K562 (cell line): ENCODE measurements around the gene ITPK1. TPM values are rescaled to one million over a fixed set of nuclear protein-coding genes. Genes with fewer than 3 reads are reported as not detected.

Source experiments
- ATAC-seq: fragments of 200-7000 bp; cut with Tn5 transposase; 3 replicates; pipeline ENCODE4 v1.9.1; 2020; ENCODE audit warnings: moderate library complexity
- BruUV-seq: library from RNA; stranded (reverse); fragments of 400-500 nt; replicated peaks from 2 replicates; lab custom pipeline; 2021; lab: Mats Ljungman, UMichigan
- CTCF ChIA-PET: fragments of 300-600 bp; formaldehyde crosslinking; extraction: SDS; loops from one replicate; lab custom pipeline; 2021; ENCODE audit warnings: low intra/inter-chr PET ratio; lab: Yijun Ruan, JAX
- POLR2A ChIA-PET: fragments of 300-600, 350-650 bp; sonication (Branson Sonifier 250); formaldehyde crosslinking; extraction: SDS; loops from one replicate; lab custom pipeline; 2021; ENCODE audit warnings: antibody characterized with exemption, inconsistent platforms; lab: Yijun Ruan, JAX
- DNase-seq, 4 experiments: peaks; one replicate each; pipeline versions ENCODE4 v3.0.0 to v3.0.0-alpha.2; 2011 to 2018; ENCODE audit warnings: low spot score in 3 of 4, mixed read lengths in 3 of 4; ENCODE audit errors: extremely low read depth in 1 of 4
- FAIRE-seq: peaks from 2 replicates; lab custom pipeline; 2011; peaks lifted over from hg19 to GRCh38; lab: Jason Lieb, UNC
- H2AFZ ChIP-seq: 2 replicates; pipeline ENCODE4 v1.6.0; 2011; ENCODE audit warnings: low read depth, low read length, control low read depth, inconsistent platforms
- H3K27ac ChIP-seq: fragments of 200-600 bp; 3 replicates; pipeline ENCODE4 v1.8.0; 2011; ENCODE audit warnings: low read depth, mild to moderate bottlenecking, control low read depth, inconsistent platforms, low read length, moderate library complexity, mixed read lengths; ENCODE audit errors: extremely low read depth
- H3K27me3 ChIP-seq, 2 experiments: fragments of 300-600 bp in 1 of 2; 2 replicates in 1 of 2; 3 replicates in 1 of 2; pipeline versions ENCODE4 v1.6.0 to v1.8.0; 2011; ENCODE audit warnings: inconsistent platforms in 2 of 2, low read length in 2 of 2, mild to moderate bottlenecking in 1 of 2, mixed read lengths in 1 of 2, moderate library complexity in 1 of 2; ENCODE audit not compliant: control insufficient read depth in 2 of 2, insufficient read depth in 2 of 2
- H3K36me3 ChIP-seq: fragments of 300-600 bp; 3 replicates; pipeline ENCODE4 v1.8.0; 2011; ENCODE audit warnings: mild to moderate bottlenecking, low read length, inconsistent platforms; ENCODE audit not compliant: control insufficient read depth, insufficient read depth
- H3K4me1 ChIP-seq, 2 experiments: fragments of 200-600 bp in 1 of 2; replicated peaks in 1 of 2; 2 replicates in 1 of 2; 3 replicates in 1 of 2; pipeline versions ENCODE4 v1.5.1 to v1.8.0; 2011; ENCODE audit warnings: inconsistent platforms in 2 of 2, low read length in 2 of 2, mild to moderate bottlenecking in 1 of 2, mixed read lengths in 1 of 2, moderate library complexity in 1 of 2; ENCODE audit not compliant: control insufficient read depth in 2 of 2, insufficient read depth in 2 of 2
- H3K4me2 ChIP-seq: 2 replicates; pipeline ENCODE4 v1.6.1; 2011; ENCODE audit warnings: low read length, control low read depth, inconsistent platforms, mixed read lengths; ENCODE audit not compliant: insufficient read depth
- H3K4me3 ChIP-seq: fragments of 200-600 bp; sonication (generic), shearing (Covaris generic); 2 replicates; pipeline ENCODE4 v1.5.1; 2016; ENCODE audit warnings: control low read depth, inconsistent platforms
- H3K79me2 ChIP-seq: fragments of 200-600 bp; 3 replicates; pipeline ENCODE4 v1.8.0; 2011; ENCODE audit warnings: low read length, inconsistent platforms; ENCODE audit not compliant: control insufficient read depth, insufficient read depth
- H3K9ac ChIP-seq, 2 experiments: 2 replicates each; pipeline versions ENCODE4 v1.6.0 to v1.6.1; 2011; ENCODE audit warnings: low read depth in 2 of 2, low read length in 2 of 2, control low read depth in 1 of 2, inconsistent platforms in 1 of 2, mild to moderate bottlenecking in 1 of 2, mixed read lengths in 1 of 2; ENCODE audit not compliant: insufficient read depth in 1 of 2
- H3K9me1 ChIP-seq: one replicate; pipeline ENCODE4 v1.6.0; 2011; ENCODE audit warnings: inconsistent platforms, mild to moderate bottlenecking, low read length, moderate library complexity; ENCODE audit not compliant: control insufficient read depth, insufficient read depth
- H3K9me3 ChIP-seq: replicated peaks from 2 replicates; pipeline ENCODE4 v1.5.1; 2011; ENCODE audit warnings: low read depth, low read length, inconsistent platforms; ENCODE audit not compliant: control insufficient read depth, insufficient read depth
- H4K20me1 ChIP-seq: replicated peaks from 2 replicates; pipeline ENCODE4 v1.6.1; 2011; ENCODE audit warnings: low read length, inconsistent platforms, mixed read lengths; ENCODE audit not compliant: control insufficient read depth, insufficient read depth
- BRF2 ChIP-seq: IDR thresholded peaks from 3 replicates; pipeline ENCODE4 v1.6.1; 2011; ENCODE audit warnings: borderline replicate concordance, mild to moderate bottlenecking; ENCODE audit not compliant: insufficient read length, insufficient read depth
- EZH2 ChIP-seq: IDR thresholded peaks from 2 replicates; pipeline ENCODE4 v1.6.1; 2012; ENCODE audit warnings: low read depth, mild to moderate bottlenecking, inconsistent platforms, low read length, borderline replicate concordance
- GABPB1 ChIP-seq: sonication (generic); formaldehyde crosslinking; IDR thresholded peaks from 2 replicates; pipeline ENCODE4 v1.8.0; 2022; ENCODE audit warnings: mild to moderate bottlenecking, missing genetic modification reagents
- MEF2D ChIP-seq: conservative IDR thresholded peaks from 2 replicates; pipeline ENCODE4 v1.6.1; 2016; ENCODE audit warnings: low read depth, missing genetic modification characterization, missing compliant biosample characterization
- SP2 ChIP-seq: IDR thresholded peaks from 2 replicates; pipeline ENCODE4 v1.6.1; 2011; ENCODE audit warnings: mild to moderate bottlenecking, low read depth, low read length, moderate library complexity; ENCODE audit not compliant: poor library complexity, severe bottlenecking; ENCODE audit errors: extremely low read depth
- UBTF ChIP-seq, 2 experiments: IDR thresholded peaks; 2 replicates each; pipeline ENCODE4 v1.6.1; 2012; ENCODE audit warnings: improper control_type of control experiment in 2 of 2, low read depth in 2 of 2, low read length in 2 of 2, borderline replicate concordance in 1 of 2
- ZNF12 ChIP-seq: sonication (generic); formaldehyde crosslinking; IDR thresholded peaks from 2 replicates; pipeline ENCODE4 v1.4.0; 2020; ENCODE audit warnings: mild to moderate bottlenecking, missing genetic modification reagents
- WGBS: fragments of 100-300 bp; shearing (Covaris generic); methylation state at CpG from one replicate; pipeline ENCODE4 v1.1.6; 2016; ENCODE audit warnings: low coverage, mixed read lengths; ENCODE audit not compliant: insufficient coverage; ENCODE audit errors: missing lambda C conversion rate; 5-methylcytosine and 5-hydroxymethylcytosine counted together
- in situ Hi-C: fragments of 300-500 bp; cut with MboI; formaldehyde crosslinking; loops from 4 replicates; pipeline ENCODE4 v1.15.0; 2018; ENCODE audit warnings: inconsistent platforms, mixed read lengths
- intact Hi-C: fragments of 100-400 bp; cut with micrococcal nuclease; formaldehyde crosslinking; loops from 2 replicates; pipeline ENCODE4 v1.14.2; 2022
- polyA plus RNA-seq, 8 experiments: library from polyadenylated mRNA; depleted of rRNA in 4 of 8; stranded (reverse) in 5 of 8; unstranded in 3 of 8; fragments of >200 nt; fragmentation: Nextera tagmentation in 2 of 8; fragmentation: Illumina TruSeq in 1 of 8; extraction: Ambion mirVana in 2 of 8; extraction: Trizol in 1 of 8; gene quantifications; 2 replicates each; pipeline versions ENCODE4 v1.2.1 to v1.2.3, GENCODE V29; 2011 to 2014; ENCODE audit warnings: inconsistent platforms in 1 of 8, missing spikeins in 1 of 8
- total RNA-seq, 7 experiments: library from RNA; depleted of rRNA in 6 of 7; stranded (reverse); fragments of >200 nt in 6 of 7; fragmentation: Illumina TruSeq in 2 of 7; extraction: Trizol in 2 of 7; gene quantifications; 2 replicates each; pipeline versions ENCODE4 v1.2.1 to v1.2.3, GENCODE V29; 2011 to 2021; ENCODE audit warnings: low replicate concordance in 1 of 7

ITPK1 gene
- total and polyA plus RNA-seq, 9 of the 15 experiments (the other 6 are each of a cell fraction or from before 2014, with no cell fraction given), result 1.2 to 39.2 (median 23.0) TPM

GRCh38 chr14:92988786-92989755 is 126.7 kb downstream of the ITPK1 start (continued):
- TF ChIP-seq UBTF (IDR thresholded peaks at IDR 0.05; ENCODE audit: borderline replicate concordance in 1 of 2, low read depth in 2 of 2, low read length in 2 of 2), result no peak

- CTCF ChIA-PET, result no interaction called here
- POLR2A ChIA-PET, result interaction anchor here (0.6 to 2.0 kb wide), 3 partner anchors 9 to 105 kb away, joined by 3 to 7 read pairs (median 3); no protein-coding TSS in a partner anchor
These were observed 127.8 kb downstream of the ITPK1 start for GRCh38 chr14:92987713-92988510.

More at GRCh38 chr14:92987713-92988510, 127.8 kb downstream of the ITPK1 start:
- Histone ChIP-seq H3K9ac (no peak overlapping the region; a peak in 1 of 4 replicates), H3K79me2 (peaks cover 7% of the 10 kb centered on the region; the same call in 1 of the 3 replicates), H2AFZ (no peak overlapping the region), H3K9me3 (no peaks in the 10 kb centered on the region), H3K4me2 (no peak overlapping the region), H3K9me1 (no peaks in the 10 kb centered on the region), H3K4me3 (no peak overlapping the region), H3K27me3 (no peaks in the 10 kb centered on the region), H3K36me3 (peaks cover 9% of the 10 kb centered on the region; the same call in 2 of the 3 replicates), H4K20me1 (no peaks in the 10 kb centered on the region), H3K4me1 (peaks cover 0 to 5% of the 10 kb centered on the region in 2 experiments; a peak in 3 of 5 replicates), H3K27ac (no peak overlapping the region)
- ATAC-seq, result no peak
- BruUV-seq, result no TSS peak
- 68% methylated on average over 11 of the region's 25 CpGs for WGBS
- in situ Hi-C loops, result no loop called here
- intact Hi-C loops, result no loop called here
- TF ChIP-seq MEF2D (tag) (no peak), BRF2 (no peak), GABPB1 (CRISPR knock-in tag) (no peak), SP2 (no peak), EZH2 (no peak), ZNF12 (CRISPR knock-in tag) (no peak)
- no peak for DNase-seq
- no peak for FAIRE-seq
